PC-9 (cell line): Measurements from ENCODE around the gene BMPR1B. TPM values are rescaled to one million over a fixed set of nuclear protein-coding genes. Genes with fewer than 3 reads are reported as not detected.
"Not testable (repeated sequence)": the region's sequence is repeated elsewhere in the genome, so short reads cannot be mapped to it uniquely, and the experiment has no call there.

ENCODE experiments used
- BruUV-seq: library from RNA; stranded (reverse); fragments of 400-500 nt; replicated peaks from 2 replicates; lab custom pipeline; 2021; lab: Mats Ljungman, UMichigan
- CTCF ChIA-PET: fragments of 300-600 bp; sonication (Branson Sonifier 250); formaldehyde crosslinking; loops from one replicate; lab custom pipeline; 2022; ENCODE audit warnings: antibody characterized with exemption; lab: Charles Lee
- POLR2A ChIA-PET: fragments of 300-600 bp; sonication (Branson Sonifier 250); formaldehyde crosslinking; loops from one replicate; lab custom pipeline; 2022; ENCODE audit warnings: antibody characterized with exemption; ENCODE audit not compliant: unreplicated experiment; lab: Charles Lee
- DNase-seq, 2 experiments: peaks; one replicate each; pipeline versions ENCODE4 v3.0.0 to v3.0.0-alpha.2; 2015 to 2022; ENCODE audit warnings: mixed read lengths in 1 of 2
- H2AFZ ChIP-seq: fragments of 200-600 bp; sonication (generic); 2 replicates; pipeline ENCODE4 v1.8.1; 2017; ENCODE audit warnings: antibody characterized with exemption
- H3F3A ChIP-seq: fragments of 200-600 bp; sonication (generic); 2 replicates; pipeline ENCODE4 v1.8.1; 2017; ENCODE audit warnings: antibody characterized with exemption, mild to moderate bottlenecking, low read depth; ENCODE audit not compliant: insufficient read depth
- H3K27ac ChIP-seq: fragments of 200-600 bp; sonication (generic); 2 replicates; pipeline ENCODE4 v1.6.1; 2016; ENCODE audit warnings: mixed run types
- H3K27me3 ChIP-seq: fragments of 200-600 bp; sonication (generic); 2 replicates; pipeline ENCODE4 v1.6.1; 2016; ENCODE audit warnings: low read depth, mixed run types; ENCODE audit not compliant: insufficient read depth
- H3K36me3 ChIP-seq: fragments of 200-600 bp; sonication (generic); 2 replicates; pipeline ENCODE4 v1.6.1; 2016; ENCODE audit warnings: low read depth, mixed run types
- H3K4me1 ChIP-seq: fragments of 200-600 bp; sonication (generic); replicated peaks from 2 replicates; pipeline ENCODE4 v1.6.1; 2016; ENCODE audit warnings: mixed run types; ENCODE audit not compliant: insufficient read depth
- H3K4me2 ChIP-seq: fragments of 200-600 bp; sonication (generic); 2 replicates; pipeline ENCODE4 v1.6.1; 2017; ENCODE audit warnings: mixed run types
- H3K4me3 ChIP-seq: fragments of 200-600 bp; sonication (generic); 2 replicates; pipeline ENCODE4 v1.6.1; 2016; ENCODE audit warnings: mixed run types
- H3K79me2 ChIP-seq: fragments of 200-600 bp; sonication (generic); 2 replicates; pipeline ENCODE4 v1.6.1; 2017; ENCODE audit warnings: low read depth, mixed run types
- H3K9me2 ChIP-seq: fragments of 200-600 bp; sonication (generic); 2 replicates; pipeline ENCODE4 v1.8.1; 2017; ENCODE audit warnings: mild to moderate bottlenecking; ENCODE audit not compliant: insufficient read depth
- H3K9me3 ChIP-seq: fragments of 200-600 bp; sonication (generic); 2 replicates; pipeline ENCODE4 v1.8.1; 2016; ENCODE audit warnings: low read depth; ENCODE audit not compliant: insufficient read depth
- H4K20me1 ChIP-seq: fragments of 200-600 bp; sonication (generic); 2 replicates; pipeline ENCODE4 v1.8.1; 2017; ENCODE audit not compliant: insufficient read depth
- EZH2 ChIP-seq: fragments of 200-600 bp; sonication (generic); IDR thresholded peaks from 2 replicates; pipeline ENCODE4 v1.8.0; 2017; ENCODE audit warnings: antibody characterized with exemption, low read depth
- intact Hi-C: fragments of 100-400 bp; cut with micrococcal nuclease; formaldehyde crosslinking; loops from one replicate; pipeline ENCODE4 v1.10.0; 2022; ENCODE audit not compliant: unreplicated experiment
- total RNA-seq: library from RNA; stranded (reverse); gene quantifications from 2 replicates; pipeline ENCODE4 v1.2.3, GENCODE V29; 2021
- TF ChIP-seq, protein P1 (sequence below): fragments of 200-600 bp; sonication (generic); conservative IDR thresholded peaks from 2 replicates; pipeline ENCODE4 v1.6.1; 2017; ENCODE audit warnings: mixed run types, antibody characterized with exemption, mild to moderate bottlenecking, moderate library complexity

The BMPR1B gene
- total RNA-seq, 1 experiment from 2014 or later: 1.1 TPM

DNA sequence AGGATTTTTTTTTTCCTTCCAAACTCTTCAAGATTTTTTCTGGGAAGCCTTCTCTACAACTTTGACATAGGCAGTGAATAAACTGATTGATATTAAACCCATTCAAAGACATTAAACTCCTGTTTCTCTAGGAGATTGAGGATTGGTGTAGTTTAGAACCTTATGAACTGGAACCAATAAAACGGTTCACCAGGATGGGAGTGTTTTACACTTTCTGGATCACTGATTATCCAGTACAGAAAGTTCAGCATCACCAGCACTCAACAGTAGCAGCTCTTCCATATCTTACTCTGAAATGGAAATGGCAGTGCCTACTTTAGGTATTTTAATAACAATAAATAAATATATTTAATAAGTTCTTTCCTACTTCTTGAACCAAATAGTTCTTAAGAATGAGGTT, 76.7 kb downstream of the BMPR1B start:
- H3K27ac ChIP-seq: no peak overlapping the region
- no peak for TF ChIP-seq EZH2
- TF ChIP-seq, protein P1, sequence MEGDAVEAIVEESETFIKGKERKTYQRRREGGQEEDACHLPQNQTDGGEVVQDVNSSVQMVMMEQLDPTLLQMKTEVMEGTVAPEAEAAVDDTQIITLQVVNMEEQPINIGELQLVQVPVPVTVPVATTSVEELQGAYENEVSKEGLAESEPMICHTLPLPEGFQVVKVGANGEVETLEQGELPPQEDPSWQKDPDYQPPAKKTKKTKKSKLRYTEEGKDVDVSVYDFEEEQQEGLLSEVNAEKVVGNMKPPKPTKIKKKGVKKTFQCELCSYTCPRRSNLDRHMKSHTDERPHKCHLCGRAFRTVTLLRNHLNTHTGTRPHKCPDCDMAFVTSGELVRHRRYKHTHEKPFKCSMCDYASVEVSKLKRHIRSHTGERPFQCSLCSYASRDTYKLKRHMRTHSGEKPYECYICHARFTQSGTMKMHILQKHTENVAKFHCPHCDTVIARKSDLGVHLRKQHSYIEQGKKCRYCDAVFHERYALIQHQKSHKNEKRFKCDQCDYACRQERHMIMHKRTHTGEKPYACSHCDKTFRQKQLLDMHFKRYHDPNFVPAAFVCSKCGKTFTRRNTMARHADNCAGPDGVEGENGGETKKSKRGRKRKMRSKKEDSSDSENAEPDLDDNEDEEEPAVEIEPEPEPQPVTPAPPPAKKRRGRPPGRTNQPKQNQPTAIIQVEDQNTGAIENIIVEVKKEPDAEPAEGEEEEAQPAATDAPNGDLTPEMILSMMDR: no peak
- no peaks in the 10 kb centered on the region for H3K36me3 ChIP-seq
- intact Hi-C loops: no loop called here
- BruUV-seq: no TSS peak
- no peaks in the 10 kb centered on the region for H3K9me2 ChIP-seq
- no peaks in the 10 kb centered on the region for H3K79me2 ChIP-seq
- POLR2A ChIA-PET: no interaction called here
- H2AFZ ChIP-seq: no peak overlapping the region
- CTCF ChIA-PET: no interaction called here
- DNase-seq: no peak
- H3K4me1 ChIP-seq: no peaks in the 10 kb centered on the region
- no peaks in the 10 kb centered on the region for H4K20me1 ChIP-seq
- no peaks in the 10 kb centered on the region for H3F3A ChIP-seq
- no peaks in the 10 kb centered on the region for H3K9me3 ChIP-seq
- H3K4me3 ChIP-seq: no peak overlapping the region
- H3K4me2 ChIP-seq: no peak overlapping the region
- H3K27me3 ChIP-seq: no peaks in the 10 kb centered on the region

DNA sequence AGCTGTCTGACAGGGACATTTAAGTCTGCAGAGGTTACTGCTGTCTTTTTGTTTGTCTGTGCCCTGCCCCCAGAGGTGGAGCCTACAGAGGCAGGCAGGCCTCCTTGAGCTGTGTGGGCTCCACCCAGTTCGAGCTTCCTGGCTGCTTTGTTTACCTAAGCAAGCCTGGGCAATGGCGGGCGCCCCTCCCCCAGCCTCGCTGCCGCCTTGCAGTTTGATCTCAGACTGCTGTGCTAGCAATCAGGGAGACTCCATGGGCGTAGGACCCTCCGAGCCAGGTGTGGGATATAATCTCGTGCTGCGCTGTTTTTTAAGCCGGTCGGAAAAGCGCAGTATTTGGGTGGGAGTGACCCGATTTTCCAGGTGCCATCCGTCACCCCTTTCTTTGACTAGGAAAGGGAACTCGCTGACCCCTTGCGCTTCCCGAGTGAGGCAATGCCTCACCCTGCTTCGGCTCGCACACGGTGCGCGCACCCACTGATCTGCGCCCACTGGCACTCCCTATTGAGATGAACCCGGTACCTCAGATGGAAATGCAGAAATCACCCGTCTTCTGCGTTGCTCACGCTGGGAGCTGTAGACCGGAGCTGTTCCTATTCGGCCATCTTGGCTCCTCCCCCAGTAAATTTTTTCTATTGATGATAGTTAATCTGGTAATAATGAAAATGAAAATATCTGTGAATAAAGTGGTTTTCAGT, 83.6 kb downstream of the BMPR1B start:
- CTCF ChIA-PET, H3K27me3 ChIP-seq, H3K27ac ChIP-seq, H3K79me2 ChIP-seq, H3K4me1 ChIP-seq, H3F3A ChIP-seq, H3K9me2 ChIP-seq, H3K36me3 ChIP-seq, H4K20me1 ChIP-seq, H3K9me3 ChIP-seq: not testable (repeated sequence)
- peak overlapping the region; percentile 56; the same call in 1 of the 2 replicates for H3K4me3 ChIP-seq
- peak overlapping the region; percentile 75 for H2AFZ ChIP-seq
- DNase-seq: peak in 1 of 2 experiments; percentile 60
- intact Hi-C loops: loop anchor here (5.0 kb wide), 1 partner anchor 246 kb away; no protein-coding TSS in a partner anchor
- H3K4me2 ChIP-seq: peak overlapping the region; percentile 69
- BruUV-seq: TSS peak; percentile 52
- POLR2A ChIA-PET: interaction anchor here (1.1 kb wide), 1 partner anchor 161 kb away, joined by 5 read pairs; no protein-coding TSS in a partner anchor

DNA sequence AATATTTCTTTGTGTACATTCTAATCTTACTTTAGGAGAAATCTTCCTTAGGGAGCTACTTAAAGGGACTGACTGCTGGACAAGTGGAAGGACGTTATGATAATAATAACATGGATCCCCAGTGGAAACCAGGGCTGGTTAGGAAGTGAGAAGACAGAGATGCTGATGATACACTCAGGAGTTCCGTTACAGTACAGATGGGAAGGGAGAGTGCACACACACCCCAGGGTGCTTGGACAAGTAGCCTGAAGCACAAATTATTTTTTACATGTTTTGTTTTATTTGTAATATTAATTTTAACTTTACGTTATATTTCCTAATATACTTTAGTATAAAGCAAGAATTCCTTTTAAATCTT, 84.1 kb downstream of the BMPR1B start:
- TF ChIP-seq EZH2: no peak
- TF ChIP-seq, protein P1: no peak
- BruUV-seq: no TSS peak
- H3K4me2 ChIP-seq: peak overlapping the region; percentile 69
- no peak for DNase-seq
- no peaks in the 10 kb centered on the region for H3K36me3 ChIP-seq
- H3F3A ChIP-seq: no peaks in the 10 kb centered on the region
- peak overlapping the region; percentile 56; the same call in 1 of the 2 replicates for H3K4me3 ChIP-seq
- H3K9me3 ChIP-seq: no peaks in the 10 kb centered on the region; the same call in 1 of the 2 replicates
- CTCF ChIA-PET: no interaction called here
- intact Hi-C loops: loop anchor here (5.0 kb wide), 1 partner anchor 245 kb away; no protein-coding TSS in a partner anchor
- H3K9me2 ChIP-seq: no peaks in the 10 kb centered on the region
- POLR2A ChIA-PET: interaction anchor here (1.1 kb wide), 1 partner anchor 160 kb away, joined by 5 read pairs; no protein-coding TSS in a partner anchor
- H4K20me1 ChIP-seq: no peaks in the 10 kb centered on the region
- no peaks in the 10 kb centered on the region for H3K27me3 ChIP-seq
- no peak overlapping the region for H3K27ac ChIP-seq
- H3K4me1 ChIP-seq: no peaks in the 10 kb centered on the region
- H2AFZ ChIP-seq: peak overlapping the region; percentile 75
- no peaks in the 10 kb centered on the region for H3K79me2 ChIP-seq
